ENCODE measurements around the gene ARHGAP44.

DNA sequence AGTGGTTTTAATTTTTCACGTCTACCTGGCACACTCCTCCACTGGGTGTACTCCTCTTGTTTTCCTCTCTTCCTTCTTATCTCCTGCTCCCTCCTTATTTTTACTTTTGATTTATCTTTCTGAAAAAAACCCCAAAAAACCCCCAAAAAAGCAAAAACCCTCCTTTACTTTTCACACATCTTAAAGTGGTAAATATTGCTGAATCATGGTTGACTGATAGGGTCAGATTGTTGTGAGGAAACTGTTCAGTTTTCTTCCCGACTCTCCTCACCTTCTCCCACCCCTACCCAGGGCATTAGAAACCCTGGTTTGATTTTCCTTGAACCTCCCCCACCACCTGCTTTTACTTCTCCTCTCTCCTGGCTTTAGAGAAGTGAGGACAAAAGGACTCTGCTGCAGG lies 25.4 kb downstream of the ARHGAP44 start:
- TF ChIP-seq, protein P1, sequence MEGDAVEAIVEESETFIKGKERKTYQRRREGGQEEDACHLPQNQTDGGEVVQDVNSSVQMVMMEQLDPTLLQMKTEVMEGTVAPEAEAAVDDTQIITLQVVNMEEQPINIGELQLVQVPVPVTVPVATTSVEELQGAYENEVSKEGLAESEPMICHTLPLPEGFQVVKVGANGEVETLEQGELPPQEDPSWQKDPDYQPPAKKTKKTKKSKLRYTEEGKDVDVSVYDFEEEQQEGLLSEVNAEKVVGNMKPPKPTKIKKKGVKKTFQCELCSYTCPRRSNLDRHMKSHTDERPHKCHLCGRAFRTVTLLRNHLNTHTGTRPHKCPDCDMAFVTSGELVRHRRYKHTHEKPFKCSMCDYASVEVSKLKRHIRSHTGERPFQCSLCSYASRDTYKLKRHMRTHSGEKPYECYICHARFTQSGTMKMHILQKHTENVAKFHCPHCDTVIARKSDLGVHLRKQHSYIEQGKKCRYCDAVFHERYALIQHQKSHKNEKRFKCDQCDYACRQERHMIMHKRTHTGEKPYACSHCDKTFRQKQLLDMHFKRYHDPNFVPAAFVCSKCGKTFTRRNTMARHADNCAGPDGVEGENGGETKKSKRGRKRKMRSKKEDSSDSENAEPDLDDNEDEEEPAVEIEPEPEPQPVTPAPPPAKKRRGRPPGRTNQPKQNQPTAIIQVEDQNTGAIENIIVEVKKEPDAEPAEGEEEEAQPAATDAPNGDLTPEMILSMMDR (conservative IDR thresholded peaks at IDR 0.05; ENCODE audit: low read length) = no peak
- no peak for TF ChIP-seq EZH2phosphoT487 (IDR thresholded peaks at IDR 0.05; ENCODE audit: borderline replicate concordance)
